Measurements from ENCODE around the gene PODXL.

Gene PODXL

GRCh38 chr7:131564640-131565039 lies 8.2 kb upstream of the PODXL start:
- DNase-seq (ENCODE audit: low spot score) = no peak

- no peak for DNase-seq (ENCODE audit: low spot score)
Observed at GRCh38 chr7:131563918-131564317, 7.5 kb upstream of the PODXL start.

DNA sequence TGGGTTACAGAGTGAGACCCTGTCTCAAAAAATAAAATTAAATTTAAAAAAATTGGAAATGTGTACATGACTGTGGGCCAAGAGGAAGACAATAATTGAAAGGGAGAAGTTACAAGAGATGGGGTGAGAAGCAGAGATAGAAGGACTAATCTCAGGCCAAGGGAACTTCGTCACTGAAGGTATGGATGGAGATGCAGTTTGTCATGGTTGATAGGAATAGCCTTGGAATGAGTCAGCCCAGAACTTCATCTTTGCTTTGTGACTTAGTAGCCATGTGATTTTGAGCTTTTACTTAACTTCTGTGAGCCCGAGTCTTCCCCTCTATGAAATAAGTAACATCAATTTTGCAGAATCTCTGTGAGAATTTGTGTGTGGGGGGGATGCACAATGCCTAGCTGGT lies 6.5 kb upstream of the PODXL start:
- DNase-seq (ENCODE audit: low spot score) = no peak

DNA sequence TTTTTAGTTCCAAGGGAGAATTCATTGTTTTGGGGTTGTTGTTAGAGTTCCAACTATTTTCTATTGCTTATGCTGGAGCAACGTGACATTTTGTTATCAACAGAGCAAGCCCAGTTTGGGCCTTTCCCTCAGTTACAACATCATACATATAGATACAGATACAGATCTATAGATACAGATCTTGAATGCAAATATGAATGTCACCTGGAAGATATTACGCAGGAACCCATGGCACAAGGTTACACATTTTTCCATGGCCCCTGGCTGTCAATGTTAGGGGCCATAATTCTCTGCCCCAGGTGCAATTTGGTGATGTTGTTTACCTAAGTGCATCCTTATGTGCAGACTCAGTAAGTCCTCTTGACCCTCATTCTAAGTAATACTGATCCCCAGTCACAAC lies 3.6 kb upstream of the PODXL start:
- DNase-seq (ENCODE audit: low spot score) = no peak

GRCh38 chr7:131557652-131558385 lies 1.4 kb upstream of the PODXL start:
- no peak for DNase-seq (ENCODE audit: low spot score)

DNA sequence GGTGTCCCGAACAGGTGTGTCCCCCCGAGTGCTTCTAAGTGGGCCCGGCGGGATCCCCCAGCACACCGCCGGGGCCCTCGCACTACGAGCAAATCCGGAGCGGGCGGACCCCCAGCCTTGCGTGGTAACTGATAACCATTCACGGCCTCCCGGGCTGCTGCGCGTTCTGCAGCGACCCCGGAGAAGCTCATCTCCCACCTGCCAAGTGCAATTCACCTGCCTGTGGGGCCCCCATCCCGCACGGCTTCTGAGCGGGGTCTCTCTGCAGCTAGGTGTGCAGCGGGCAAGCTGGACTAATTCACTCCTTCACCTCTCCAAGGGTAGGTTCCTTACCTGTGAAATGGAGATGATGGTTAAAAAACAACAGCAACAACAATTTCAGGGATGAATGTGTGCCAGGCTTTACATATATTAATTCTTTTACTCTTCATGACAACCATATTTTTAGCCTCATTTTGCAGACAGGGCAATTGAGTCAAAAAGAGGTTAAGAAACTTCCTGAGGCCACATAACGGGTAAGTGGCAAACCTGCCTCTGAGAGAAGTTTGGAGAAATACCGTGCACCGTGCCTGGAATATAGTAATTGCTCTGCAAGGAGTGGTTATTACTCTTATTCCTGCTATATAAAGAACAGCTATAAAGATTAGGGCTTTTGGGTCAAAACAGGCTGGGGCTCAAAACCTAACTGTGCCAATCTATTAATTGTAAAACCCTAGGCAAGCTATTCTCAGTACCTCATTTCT lies 652 bp upstream of the PODXL start:
- DNase-seq (ENCODE audit: low spot score) = no peak

DNA sequence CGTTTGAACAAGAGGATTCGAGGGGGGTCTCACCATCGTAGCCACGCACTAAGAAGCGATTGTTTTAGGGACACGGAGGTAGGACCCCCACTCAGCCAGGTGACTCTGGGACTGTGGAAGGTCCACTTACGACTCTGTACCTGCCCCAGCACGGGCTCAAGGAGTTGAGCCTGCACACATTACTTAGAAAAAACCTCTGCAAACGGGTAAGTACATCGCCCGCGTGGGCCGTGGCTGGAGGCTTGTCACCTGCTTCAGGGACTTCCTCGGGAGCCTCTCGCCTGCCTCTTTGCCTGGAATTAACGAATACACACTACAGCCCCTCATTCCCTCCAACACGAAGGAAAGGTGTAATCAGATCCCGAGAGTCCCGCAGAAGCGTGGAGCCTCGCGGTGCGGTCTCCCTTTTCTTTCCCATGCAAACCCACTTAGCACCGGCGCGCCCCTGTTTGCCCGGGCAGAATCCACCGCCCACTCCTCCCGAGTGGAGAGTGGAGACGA lies 826 bp downstream of the PODXL start:
- no peak for DNase-seq (ENCODE audit: low spot score)

DNA sequence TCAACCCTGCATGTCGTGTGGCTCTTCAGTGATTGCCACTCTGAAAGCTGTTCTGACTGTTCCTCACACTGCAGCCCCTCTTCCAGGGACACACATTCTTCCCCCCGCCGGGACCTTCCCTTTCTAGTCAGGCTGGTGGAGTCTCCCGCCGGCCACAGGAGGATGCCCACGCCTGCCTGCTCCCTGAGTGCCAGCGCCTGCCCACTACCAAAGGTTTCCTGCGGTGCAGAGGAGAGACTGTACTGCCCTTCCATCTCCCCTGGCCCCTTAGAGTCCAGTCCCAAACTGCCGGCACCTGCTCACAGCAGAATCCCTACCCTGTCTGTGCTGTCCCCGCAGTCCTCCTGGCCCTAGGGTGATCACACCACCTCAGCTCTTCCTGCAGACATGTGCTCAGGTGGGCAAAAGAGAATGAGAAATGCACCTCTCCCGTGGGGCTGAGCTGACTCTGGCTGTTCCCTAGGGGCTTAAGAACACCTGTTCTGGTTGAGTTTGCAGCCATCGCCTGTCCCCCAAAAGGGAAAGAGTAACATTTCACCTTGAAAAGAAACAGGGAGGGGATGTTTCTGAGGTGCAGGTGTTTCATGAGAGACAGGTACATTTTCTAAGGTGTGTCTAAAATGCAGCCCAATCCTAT lies 1.4 kb downstream of the PODXL start:
- no peak for DNase-seq (ENCODE audit: low spot score)

GRCh38 chr7:131553931-131554330 lies 2.5 kb downstream of the PODXL start:
- DNase-seq (ENCODE audit: low spot score) = no peak

- no peak for DNase-seq (ENCODE audit: low spot score)
Observed at GRCh38 chr7:131552053-131552452, 4.4 kb downstream of the PODXL start.

- no peak for DNase-seq (ENCODE audit: low spot score)
Observed at GRCh38 chr7:131550846-131551245, 5.6 kb downstream of the PODXL start.

- no peak for DNase-seq (ENCODE audit: low spot score)
Observed at GRCh38 chr7:131548371-131548770, 8.1 kb downstream of the PODXL start.

DNA sequence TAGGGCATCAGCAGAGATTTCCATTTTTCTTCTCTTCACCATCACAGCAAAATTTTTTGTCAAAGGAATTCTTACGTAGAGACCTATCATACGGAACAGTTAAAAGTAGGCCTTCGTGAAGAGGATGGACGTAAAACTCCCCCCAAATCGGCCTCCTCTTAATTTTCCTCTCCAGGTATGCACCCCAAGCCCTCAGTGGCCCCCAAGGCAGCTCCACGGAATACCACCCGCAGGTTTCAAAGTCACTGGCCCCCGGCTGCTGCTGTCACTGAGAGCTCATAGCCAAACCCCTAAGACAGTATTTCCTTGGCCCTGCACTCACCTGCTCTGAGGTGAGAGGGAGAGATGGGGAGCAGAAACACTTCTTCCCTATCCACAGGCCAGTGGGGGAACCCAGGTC lies 8.8 kb downstream of the PODXL start:
- DNase-seq (ENCODE audit: low spot score) = no peak

DNA sequence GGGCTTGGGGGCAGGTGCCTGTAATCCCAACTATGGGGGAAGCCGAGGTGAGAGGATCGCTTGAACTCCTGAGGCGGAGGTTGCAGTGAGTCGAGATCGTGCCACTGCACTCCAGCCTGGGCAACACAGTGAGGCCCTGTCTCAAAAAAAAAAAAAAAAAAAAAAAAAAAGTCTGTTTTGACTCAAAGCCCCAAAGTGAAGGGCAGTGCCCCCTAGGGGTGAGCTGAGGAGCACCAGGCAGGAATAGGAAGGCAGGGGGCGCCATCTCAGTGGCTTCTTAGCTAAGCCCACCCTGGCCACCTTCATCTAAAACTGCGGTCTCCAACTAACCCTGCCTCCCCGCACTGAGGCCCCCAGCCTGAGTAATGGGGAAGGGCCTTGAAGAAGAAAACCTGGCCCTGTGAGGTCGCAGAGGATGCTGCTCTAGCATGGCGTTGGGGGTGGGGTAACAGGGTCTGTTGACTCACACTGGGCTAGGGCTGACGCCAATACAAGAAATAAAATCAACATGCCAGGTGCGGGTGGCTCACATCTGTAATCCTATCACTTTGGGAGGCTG lies 9.8 kb downstream of the PODXL start:
- DNase-seq (ENCODE audit: low spot score) = no peak

GRCh38 chr7:131546126-131546525 lies 10.3 kb downstream of the PODXL start:
- DNase-seq (ENCODE audit: low spot score) = no peak

DNA sequence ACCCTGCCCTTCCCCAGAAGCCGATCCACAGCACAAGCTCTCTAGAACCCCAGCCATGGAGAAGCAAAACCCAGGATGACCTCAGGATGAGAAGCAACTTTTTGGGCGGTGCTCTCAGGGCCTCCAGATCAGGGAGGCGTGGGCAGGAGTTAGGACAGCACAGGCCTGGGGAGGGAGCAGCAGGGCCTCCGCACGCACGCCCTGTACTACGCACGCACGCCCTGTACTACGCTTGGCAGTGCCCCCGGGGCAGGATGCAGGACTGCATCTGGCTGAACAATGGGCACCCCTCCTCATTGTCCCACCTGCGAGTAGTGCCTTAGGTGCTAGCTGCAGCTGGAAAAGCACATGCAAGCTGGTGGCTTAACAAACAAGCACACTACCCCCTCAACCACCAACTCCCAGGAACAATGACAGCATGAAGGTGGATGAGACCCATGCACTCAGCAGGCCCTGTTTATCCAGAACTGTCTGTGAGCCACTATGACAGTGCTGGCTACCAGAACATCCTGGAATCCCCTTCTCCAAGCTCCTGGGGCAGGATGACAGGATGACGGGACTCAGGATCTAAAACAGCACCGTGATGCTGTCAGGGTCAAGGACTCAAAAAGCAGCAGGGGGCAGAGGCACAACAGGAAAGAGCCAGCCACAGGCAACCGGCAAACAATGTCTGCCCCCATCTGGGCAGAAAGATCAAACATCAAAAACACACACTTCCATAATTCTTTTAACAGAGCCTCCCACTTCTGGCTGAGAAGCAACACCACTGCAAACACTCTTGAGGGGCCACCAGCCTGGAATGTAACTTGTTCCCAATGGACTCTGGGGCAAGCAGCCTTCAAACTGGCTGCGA lies 11.8 kb downstream of the PODXL start:
- no peak for DNase-seq (ENCODE audit: low spot score)

- DNase-seq (ENCODE audit: low spot score) = no peak
Observed at GRCh38 chr7:131544021-131544420, 12.4 kb downstream of the PODXL start.

GRCh38 chr7:131543298-131543697 lies 13.1 kb downstream of the PODXL start:
- no peak for DNase-seq (ENCODE audit: low spot score)

DNA sequence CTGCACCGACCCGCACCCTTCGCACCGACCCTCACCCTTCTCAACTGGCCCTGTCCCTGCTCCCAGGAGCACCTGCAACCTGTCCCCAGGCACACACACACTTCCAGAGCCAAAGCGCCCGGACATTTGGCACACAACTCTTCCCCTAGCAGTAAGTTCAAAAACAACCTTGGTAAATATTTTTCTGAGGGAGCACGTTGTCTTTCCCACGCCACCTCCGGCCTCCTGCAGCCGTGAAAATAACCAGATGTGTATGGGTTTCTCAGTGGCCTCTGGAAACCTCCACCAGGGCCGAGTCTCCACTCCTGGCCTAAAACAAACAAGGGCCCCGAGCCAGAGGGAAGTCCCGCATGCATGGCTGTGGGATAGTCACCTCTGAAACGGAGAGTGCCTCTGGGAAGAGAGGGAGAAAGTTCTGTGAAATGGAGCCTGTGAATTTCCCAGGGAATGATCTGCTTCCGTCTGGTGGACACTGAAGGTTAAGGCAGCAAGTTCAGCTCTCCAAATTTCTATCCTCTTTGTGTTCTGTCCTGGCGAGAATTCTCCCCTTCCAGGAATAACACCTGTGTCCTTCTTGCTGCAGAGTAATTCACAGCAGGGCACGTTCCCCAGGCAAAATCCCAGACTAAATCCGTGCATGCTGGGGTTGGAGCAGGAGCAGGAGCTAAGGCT lies 15.8 kb downstream of the PODXL start:
- no peak for DNase-seq (ENCODE audit: low spot score)

DNA sequence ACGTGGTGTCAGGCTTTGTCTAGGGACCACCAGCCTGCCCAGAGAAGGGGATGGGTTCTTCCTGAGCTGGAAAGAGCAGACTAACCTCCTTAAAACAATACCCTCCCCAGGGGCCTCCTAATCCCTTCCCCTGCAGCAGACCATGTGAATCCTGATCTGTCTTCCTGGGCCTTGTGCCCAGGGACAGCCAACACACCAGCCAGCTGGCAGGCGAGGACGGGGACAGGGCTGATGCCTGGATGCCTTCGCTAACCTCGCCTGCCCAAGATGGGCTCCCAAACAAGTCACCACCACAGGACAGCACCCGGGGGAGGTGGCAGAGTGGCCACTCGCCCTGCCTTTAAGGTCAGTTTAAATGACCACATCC lies 17.6 kb downstream of the PODXL start:
- no peak for DNase-seq (ENCODE audit: low spot score)

GRCh38 chr7:131538071-131538812 lies 18.2 kb downstream of the PODXL start:
- DNase-seq (ENCODE audit: low spot score) = no peak
